Measurements from ENCODE around the gene GPR160. TPM values are rescaled to one million over a fixed set of nuclear protein-coding genes. Genes with fewer than 3 reads are reported as not detected.

Gene GPR160
- polyA plus RNA-seq, 4 donors, result 48.6 to 358 (median 55.8) TPM

- Histone ChIP-seq H3K4me1 (ENCODE audit: control insufficient read depth in 3 of 3, insufficient read depth in 2 of 3, low read depth in 1 of 3, low read length in 2 of 3) (no peaks in the 10 kb centered on the region), H3K4me3 (ENCODE audit: low read depth in 1 of 3, low read length in 3 of 3) (no peak overlapping the region), H3K9me3 (ENCODE audit: control insufficient read depth in 2 of 2, insufficient read depth in 1 of 2, low read depth in 1 of 2, low read length in 1 of 2) (no peaks in the 10 kb centered on the region), H3K27ac (ENCODE audit: low read depth in 1 of 3, low read length in 2 of 3) (no peak overlapping the region), H3K36me3 (ENCODE audit: control insufficient read depth in 3 of 3, insufficient read depth in 2 of 3, low read depth in 1 of 3, low read length in 3 of 3) (peaks cover 2 to 15% (median 13%) of the 10 kb centered on the region in 3 donors), H3K27me3 (ENCODE audit: control insufficient read depth in 3 of 3, insufficient read depth in 3 of 3, low read length in 3 of 3) (no peaks in the 10 kb centered on the region)
- DNase-seq (peak in 1 of 2 donors; percentile 32), FAIRE-seq (no peak)
- 91 to 96% (median 92%) methylated on average over 3 of the region's 3 CpGs for WGBS, 3 donors
Observed at GRCh38 chr3:170092907-170093306, 55.1 kb downstream of the GPR160 start.

DNA sequence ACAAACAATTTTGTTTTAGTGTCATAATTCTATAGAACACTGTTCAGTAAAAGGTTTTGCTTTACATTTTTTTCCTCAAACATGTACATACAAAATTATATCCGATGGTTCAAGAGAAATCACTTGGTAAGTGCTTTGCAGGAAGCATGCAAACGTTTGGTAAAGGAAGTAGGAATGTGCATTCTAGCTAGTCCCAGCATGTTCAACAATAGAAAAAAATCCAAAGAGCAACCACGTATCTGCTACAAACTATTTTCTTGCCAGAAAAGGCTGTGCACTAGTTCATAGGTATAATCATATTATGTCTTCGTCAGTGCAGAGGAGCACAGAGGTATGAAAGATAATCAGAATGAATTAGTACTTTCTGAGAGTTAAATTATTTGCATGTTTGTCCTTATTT, 58.0 kb downstream of the GPR160 start:
- FAIRE-seq, result no peak
- Histone ChIP-seq H3K36me3 (ENCODE audit: control insufficient read depth in 3 of 3, insufficient read depth in 2 of 3, low read depth in 1 of 3, low read length in 3 of 3) (peaks cover 7 to 15% (median 11%) of the 10 kb centered on the region in 3 donors), H3K27me3 (ENCODE audit: control insufficient read depth in 3 of 3, insufficient read depth in 3 of 3, low read length in 3 of 3) (no peaks in the 10 kb centered on the region), H3K4me3 (ENCODE audit: low read depth in 1 of 3, low read length in 3 of 3) (no peak overlapping the region), H3K9me3 (ENCODE audit: control insufficient read depth in 2 of 2, insufficient read depth in 1 of 2, low read depth in 1 of 2, low read length in 1 of 2) (no peaks in the 10 kb centered on the region), H3K4me1 (ENCODE audit: control insufficient read depth in 3 of 3, insufficient read depth in 2 of 3, low read depth in 1 of 3, low read length in 2 of 3) (no peaks in the 10 kb centered on the region), H3K27ac (ENCODE audit: low read depth in 1 of 3, low read length in 2 of 3) (no peak overlapping the region)
- DNase-seq, result no peak
- 72 to 73% (median 72%) methylated on average over 4 of the region's 4 CpGs for WGBS, 3 donors

GRCh38 chr3:170096342-170096741, 58.5 kb downstream of the GPR160 start:
- H3K27me3 ChIP-seq (ENCODE audit: control insufficient read depth in 3 of 3, insufficient read depth in 3 of 3, low read length in 3 of 3), result no peaks in the 10 kb centered on the region
- H3K36me3 ChIP-seq (ENCODE audit: control insufficient read depth in 3 of 3, insufficient read depth in 2 of 3, low read depth in 1 of 3, low read length in 3 of 3), result peaks cover 7 to 15% (median 11%) of the 10 kb centered on the region in 3 donors
- FAIRE-seq, result no peak
- no peaks in the 10 kb centered on the region for H3K9me3 ChIP-seq (ENCODE audit: control insufficient read depth in 2 of 2, insufficient read depth in 1 of 2, low read depth in 1 of 2, low read length in 1 of 2)
- no peak for DNase-seq
- WGBS, 3 donors, result 75 to 88% (median 81%) methylated on average over 3 of the region's 3 CpGs
- no peaks in the 10 kb centered on the region for H3K4me1 ChIP-seq (ENCODE audit: control insufficient read depth in 3 of 3, insufficient read depth in 2 of 3, low read depth in 1 of 3, low read length in 2 of 3)
- no peak overlapping the region for H3K27ac ChIP-seq (ENCODE audit: low read depth in 1 of 3, low read length in 2 of 3)
- H3K4me3 ChIP-seq (ENCODE audit: low read depth in 1 of 3, low read length in 3 of 3), result no peak overlapping the region

- Histone ChIP-seq H3K27me3 (ENCODE audit: control insufficient read depth in 3 of 3, insufficient read depth in 3 of 3, low read length in 3 of 3) (no peaks in the 10 kb centered on the region), H3K9me3 (ENCODE audit: control insufficient read depth in 2 of 2, insufficient read depth in 1 of 2, low read depth in 1 of 2, low read length in 1 of 2) (no peaks in the 10 kb centered on the region), H3K36me3 (ENCODE audit: control insufficient read depth in 3 of 3, insufficient read depth in 2 of 3, low read depth in 1 of 3, low read length in 3 of 3) (peaks cover 13 to 16% (median 15%) of the 10 kb centered on the region in 3 donors), H3K27ac (ENCODE audit: low read depth in 1 of 3, low read length in 2 of 3) (no peak overlapping the region), H3K4me3 (ENCODE audit: low read depth in 1 of 3, low read length in 3 of 3) (no peak overlapping the region), H3K4me1 (ENCODE audit: control insufficient read depth in 3 of 3, insufficient read depth in 2 of 3, low read depth in 1 of 3, low read length in 2 of 3) (no peaks in the 10 kb centered on the region)
- DNase-seq, result no peak
- FAIRE-seq, result peak; percentile 79
- 74 to 89% (median 75%) methylated on average over 1 of the region's 1 CpG for WGBS, 3 donors
Observed at GRCh38 chr3:170098753-170099152, 61.0 kb downstream of the GPR160 start.

DNA sequence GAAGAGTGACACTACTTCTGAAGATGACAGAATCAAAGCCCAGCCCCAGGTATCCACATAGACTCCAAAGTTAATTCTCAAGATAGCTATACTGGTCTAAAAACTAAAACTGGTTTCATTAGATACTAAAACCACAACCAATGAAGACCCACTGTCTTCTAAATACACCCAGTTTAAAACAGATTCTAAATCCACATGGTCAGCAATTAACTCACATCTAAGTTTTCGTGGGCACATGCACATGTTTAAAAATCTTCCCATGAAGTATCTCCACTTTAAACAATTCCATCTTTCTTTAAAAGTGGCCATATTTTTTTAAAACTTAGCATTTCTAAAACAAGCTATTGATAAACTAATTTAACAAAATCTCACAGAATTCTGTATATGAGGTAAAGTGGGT, 63.1 kb downstream of the GPR160 start:
- Histone ChIP-seq H3K9me3 (ENCODE audit: control insufficient read depth in 2 of 2, insufficient read depth in 1 of 2, low read depth in 1 of 2, low read length in 1 of 2) (no peaks in the 10 kb centered on the region), H3K27me3 (ENCODE audit: control insufficient read depth in 3 of 3, insufficient read depth in 3 of 3, low read length in 3 of 3) (no peaks in the 10 kb centered on the region), H3K27ac (ENCODE audit: low read depth in 1 of 3, low read length in 2 of 3) (no peak overlapping the region), H3K4me1 (ENCODE audit: control insufficient read depth in 3 of 3, insufficient read depth in 2 of 3, low read depth in 1 of 3, low read length in 2 of 3) (no peaks in the 10 kb centered on the region), H3K4me3 (ENCODE audit: low read depth in 1 of 3, low read length in 3 of 3) (no peak overlapping the region), H3K36me3 (ENCODE audit: control insufficient read depth in 3 of 3, insufficient read depth in 2 of 3, low read depth in 1 of 3, low read length in 3 of 3) (peaks cover 12 to 21% (median 13%) of the 10 kb centered on the region in 3 donors)
- WGBS, 3 donors, result 92 to 96% (median 96%) methylated on average over 1 of the region's 1 CpG
- FAIRE-seq, result no peak
- DNase-seq, result no peak

- Histone ChIP-seq H3K4me1 (ENCODE audit: control insufficient read depth in 3 of 3, insufficient read depth in 2 of 3, low read depth in 1 of 3, low read length in 2 of 3) (no peaks in the 10 kb centered on the region), H3K9me3 (ENCODE audit: control insufficient read depth in 2 of 2, insufficient read depth in 1 of 2, low read depth in 1 of 2, low read length in 1 of 2) (no peaks in the 10 kb centered on the region), H3K27ac (ENCODE audit: low read depth in 1 of 3, low read length in 2 of 3) (no peak overlapping the region), H3K36me3 (ENCODE audit: control insufficient read depth in 3 of 3, insufficient read depth in 2 of 3, low read depth in 1 of 3, low read length in 3 of 3) (peaks cover 6 to 18% (median 13%) of the 10 kb centered on the region in 3 donors), H3K27me3 (ENCODE audit: control insufficient read depth in 3 of 3, insufficient read depth in 3 of 3, low read length in 3 of 3) (no peaks in the 10 kb centered on the region), H3K4me3 (ENCODE audit: low read depth in 1 of 3, low read length in 3 of 3) (no peak overlapping the region)
- FAIRE-seq (no peak), DNase-seq (no peak)
- 97 to 99% (median 97%) methylated on average over 8 of the region's 8 CpGs for WGBS, 3 donors
Observed at GRCh38 chr3:170102431-170102830, 64.6 kb downstream of the GPR160 start.

DNA sequence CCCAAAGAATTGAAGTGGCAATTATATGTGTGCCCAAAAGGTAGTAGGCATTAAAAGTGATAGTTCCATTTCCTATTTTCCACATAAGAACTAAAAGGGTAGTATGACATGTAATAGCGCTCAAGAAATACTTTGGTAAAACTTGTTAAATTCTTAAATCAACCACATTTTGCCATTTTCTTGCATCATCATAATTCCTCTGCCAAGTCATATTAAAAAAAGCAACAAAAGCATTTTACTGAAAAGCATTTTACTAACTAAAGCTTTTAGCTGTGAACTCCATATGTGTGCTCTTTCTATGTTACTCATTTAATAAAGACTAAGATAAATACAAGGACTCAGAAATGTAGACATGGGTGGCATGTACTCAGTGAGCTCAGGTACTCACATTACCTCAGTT, 70.1 kb downstream of the GPR160 start:
- 98 to 100% (median 100%) methylated on average over 1 of the region's 1 CpG for WGBS, 3 donors
- FAIRE-seq, result no peak

GRCh38 chr3:170108955-170109354, 71.2 kb downstream of the GPR160 start:
- no peak overlapping the region for H3K4me3 ChIP-seq (ENCODE audit: low read depth in 1 of 3, low read length in 3 of 3)
- peaks cover 0 to 11% (median 5%) of the 10 kb centered on the region in 3 donors for H3K36me3 ChIP-seq (ENCODE audit: control insufficient read depth in 3 of 3, insufficient read depth in 2 of 3, low read depth in 1 of 3, low read length in 3 of 3)
- H3K9me3 ChIP-seq (ENCODE audit: control insufficient read depth in 2 of 2, insufficient read depth in 1 of 2, low read depth in 1 of 2, low read length in 1 of 2), result no peaks in the 10 kb centered on the region
- H3K4me1 ChIP-seq (ENCODE audit: control insufficient read depth in 3 of 3, insufficient read depth in 2 of 3, low read depth in 1 of 3, low read length in 2 of 3), result no peaks in the 10 kb centered on the region
- no peak overlapping the region for H3K27ac ChIP-seq (ENCODE audit: low read depth in 1 of 3, low read length in 2 of 3)
- FAIRE-seq, result no peak
- WGBS, 3 donors, result 88 to 97% (median 93%) methylated on average over 3 of the region's 3 CpGs
- no peaks in the 10 kb centered on the region for H3K27me3 ChIP-seq (ENCODE audit: control insufficient read depth in 3 of 3, insufficient read depth in 3 of 3, low read length in 3 of 3)
- no peak for DNase-seq

More for the DNA sequence above, 70.1 kb downstream of the GPR160 start:
- Histone ChIP-seq H3K9me3 (ENCODE audit: control insufficient read depth in 2 of 2, insufficient read depth in 1 of 2, low read depth in 1 of 2, low read length in 1 of 2) (no peaks in the 10 kb centered on the region), H3K27ac (ENCODE audit: low read depth in 1 of 3, low read length in 2 of 3) (no peak overlapping the region), H3K36me3 (ENCODE audit: control insufficient read depth in 3 of 3, insufficient read depth in 2 of 3, low read depth in 1 of 3, low read length in 3 of 3) (peaks cover 0 to 14% (median 4%) of the 10 kb centered on the region in 3 donors), H3K4me3 (ENCODE audit: low read depth in 1 of 3, low read length in 3 of 3) (no peak overlapping the region), H3K27me3 (ENCODE audit: control insufficient read depth in 3 of 3, insufficient read depth in 3 of 3, low read length in 3 of 3) (no peaks in the 10 kb centered on the region), H3K4me1 (ENCODE audit: control insufficient read depth in 3 of 3, insufficient read depth in 2 of 3, low read depth in 1 of 3, low read length in 2 of 3) (no peaks in the 10 kb centered on the region)
- DNase-seq, result no peak

- no peak overlapping the region for H3K4me3 ChIP-seq (ENCODE audit: low read depth in 1 of 3, low read length in 3 of 3)
- FAIRE-seq, result no peak
- peaks cover 0 to 11% (median 8%) of the 10 kb centered on the region in 3 donors for H3K36me3 ChIP-seq (ENCODE audit: control insufficient read depth in 3 of 3, insufficient read depth in 2 of 3, low read depth in 1 of 3, low read length in 3 of 3)
- H3K27me3 ChIP-seq (ENCODE audit: control insufficient read depth in 3 of 3, insufficient read depth in 3 of 3, low read length in 3 of 3), result no peaks in the 10 kb centered on the region
- no peaks in the 10 kb centered on the region for H3K9me3 ChIP-seq (ENCODE audit: control insufficient read depth in 2 of 2, insufficient read depth in 1 of 2, low read depth in 1 of 2, low read length in 1 of 2)
- no peak for DNase-seq
- WGBS, 3 donors, result 84 to 88% (median 88%) methylated on average over 2 of the region's 2 CpGs
- H3K4me1 ChIP-seq (ENCODE audit: control insufficient read depth in 3 of 3, insufficient read depth in 2 of 3, low read depth in 1 of 3, low read length in 2 of 3), result no peaks in the 10 kb centered on the region
- H3K27ac ChIP-seq (ENCODE audit: low read depth in 1 of 3, low read length in 2 of 3), result no peak overlapping the region
Observed at GRCh38 chr3:170109579-170110293, 71.9 kb downstream of the GPR160 start.

Data from small intestine (tissue), 7 donors.